ENCODE data around the gene CKAP2L.
"Not testable (repeated sequence)": the region's sequence is repeated elsewhere in the genome, so short reads cannot be mapped to it uniquely, and the experiment has no call there.

Gene CKAP2L

DNA sequence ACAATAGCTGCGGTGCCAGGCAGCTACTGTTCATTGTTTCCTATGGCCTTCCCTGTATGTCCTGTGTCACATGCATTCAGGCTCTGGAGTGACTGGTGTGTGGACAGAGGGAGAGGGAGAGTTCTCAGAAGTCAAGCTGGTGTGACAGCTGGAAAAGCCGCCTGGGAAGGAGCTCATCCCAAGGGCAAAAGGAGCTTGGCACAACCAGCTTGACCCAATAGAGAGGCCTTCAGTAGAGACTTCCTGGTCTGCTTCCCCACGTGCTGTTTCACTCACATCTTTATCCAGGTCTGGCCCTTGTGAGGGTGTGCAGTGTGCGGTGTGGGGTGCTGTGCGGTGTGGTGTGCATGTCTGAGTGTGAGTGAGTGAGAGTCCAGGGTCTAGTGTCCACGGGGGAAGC lies 54.7 kb downstream of the CKAP2L start:
- no peak for DNase-seq (ENCODE audit: low spot score)

DNA sequence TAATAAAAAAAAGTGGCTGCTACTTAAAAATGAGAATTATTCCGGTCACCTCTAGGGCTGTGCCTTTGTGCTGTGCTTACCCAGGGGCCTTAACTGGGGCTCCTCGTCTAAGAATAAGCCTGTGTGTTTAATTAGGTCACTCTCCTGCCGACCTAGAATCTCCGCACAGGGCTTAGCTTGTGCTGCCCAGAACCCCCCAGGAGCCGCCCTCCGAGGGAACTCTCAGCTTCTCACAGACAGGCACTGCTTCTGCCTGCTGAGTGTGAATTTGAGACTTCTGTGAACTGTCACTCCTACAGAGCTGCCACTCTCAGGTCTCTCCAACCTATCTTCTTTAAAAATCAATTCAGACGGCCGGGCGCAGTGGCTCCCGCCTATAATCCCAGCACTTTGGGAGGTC lies 55.4 kb downstream of the CKAP2L start:
- DNase-seq (ENCODE audit: low spot score) = no peak

DNA sequence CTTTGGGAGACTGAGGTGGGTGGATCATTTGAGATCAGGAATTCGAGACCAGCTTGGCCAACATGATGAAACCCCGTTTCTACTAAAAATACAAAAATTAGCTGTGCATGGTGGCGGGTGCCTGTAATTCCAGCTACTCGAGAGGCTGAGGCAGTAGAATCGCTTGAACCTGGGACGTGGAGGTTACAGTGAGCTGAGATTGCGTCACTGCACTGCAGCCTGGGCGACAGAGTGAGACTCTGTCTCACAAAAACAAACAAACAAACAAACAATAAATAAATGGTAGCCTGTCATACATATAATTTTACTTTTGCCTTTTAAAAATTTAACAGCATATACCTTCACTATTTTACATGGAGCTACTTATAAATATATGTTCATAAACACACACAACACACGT lies 57.5 kb downstream of the CKAP2L start:
- DNase-seq (ENCODE audit: low spot score) = not testable (repeated sequence)

DNA sequence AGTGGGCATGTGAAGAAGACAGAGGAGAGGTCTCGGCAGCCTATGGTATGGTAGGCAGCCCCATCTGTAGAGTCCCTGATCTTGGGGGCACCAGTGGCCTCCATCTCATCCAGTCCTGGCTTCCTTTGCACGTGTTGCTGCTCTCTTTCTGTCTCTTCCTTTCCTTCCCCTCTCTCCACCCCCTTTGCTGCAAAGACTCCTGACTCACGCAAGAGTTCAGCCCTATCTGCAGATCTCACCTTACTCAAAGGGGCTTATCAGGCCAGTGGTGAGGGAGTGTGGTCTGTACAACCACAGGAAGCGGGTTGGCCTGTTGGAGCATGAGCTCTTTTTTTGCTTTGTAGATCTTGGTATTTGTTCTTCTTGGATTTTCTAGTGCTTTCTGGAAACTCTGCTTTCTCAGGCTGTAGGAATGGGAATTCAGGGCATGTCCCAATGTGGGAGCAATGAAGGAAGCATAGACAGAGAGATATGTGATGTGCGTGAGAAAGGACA lies 58.2 kb downstream of the CKAP2L start:
- DNase-seq (ENCODE audit: low spot score) = no peak

DNA sequence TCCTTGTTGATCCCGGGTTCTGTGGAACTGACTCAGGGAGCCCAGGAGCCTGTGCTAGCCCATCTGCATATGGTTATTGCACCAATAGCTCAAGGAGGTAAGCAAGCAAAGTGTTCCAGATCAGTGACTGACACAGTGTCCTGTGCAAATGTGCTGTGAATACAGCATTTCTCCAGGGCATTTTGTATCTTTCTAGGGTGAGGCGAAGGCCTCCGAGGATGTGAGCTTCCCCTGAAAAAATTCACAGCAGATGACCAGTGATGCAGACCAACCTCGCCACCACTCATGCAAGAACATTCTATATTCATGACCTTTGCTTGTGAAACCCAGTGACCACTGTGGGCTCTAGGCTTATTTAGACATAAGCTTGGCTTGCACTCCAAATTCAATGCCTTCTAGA lies 58.8 kb downstream of the CKAP2L start:
- DNase-seq (ENCODE audit: low spot score) = no peak

DNA sequence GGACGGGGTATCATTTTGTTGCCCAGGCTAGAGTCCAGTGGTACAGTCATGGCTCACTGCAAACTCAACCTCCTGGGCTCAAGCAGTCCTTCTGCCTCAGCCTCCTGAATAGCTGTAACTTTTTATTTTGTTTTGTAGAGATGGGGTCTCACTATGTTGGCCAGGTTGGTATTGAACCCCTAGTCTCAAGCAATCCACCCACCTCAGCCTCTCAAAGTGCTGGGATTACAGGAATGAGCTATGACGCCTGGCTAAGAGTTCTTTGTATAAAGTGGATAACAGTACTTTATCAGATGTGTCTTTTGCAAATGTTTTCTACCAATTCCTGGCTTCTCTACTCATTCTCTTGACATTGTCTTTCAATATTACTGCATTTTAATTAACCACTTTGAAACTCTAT lies 60.7 kb downstream of the CKAP2L start:
- no peak for DNase-seq (ENCODE audit: low spot score)

DNA sequence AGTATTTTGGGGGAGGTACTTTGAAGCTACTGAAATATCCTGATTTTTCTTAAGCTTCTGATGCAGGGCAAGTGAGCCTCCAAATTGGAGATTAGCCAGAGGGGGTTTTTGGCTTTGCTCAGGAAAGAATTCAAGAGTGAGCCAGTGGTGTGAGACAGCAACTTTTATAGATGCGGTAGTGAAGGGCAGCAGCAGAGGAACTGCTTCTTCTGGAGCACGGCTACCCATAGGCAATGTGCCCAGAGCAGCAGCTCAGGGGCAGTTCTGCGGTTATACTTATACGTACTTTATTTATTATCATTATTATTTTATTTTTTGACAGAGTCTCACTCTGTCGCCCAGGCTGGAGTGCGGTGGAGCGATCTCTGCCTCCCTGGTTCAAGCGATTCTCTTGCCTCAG lies 63.4 kb downstream of the CKAP2L start:
- DNase-seq (ENCODE audit: low spot score) = no peak

DNA sequence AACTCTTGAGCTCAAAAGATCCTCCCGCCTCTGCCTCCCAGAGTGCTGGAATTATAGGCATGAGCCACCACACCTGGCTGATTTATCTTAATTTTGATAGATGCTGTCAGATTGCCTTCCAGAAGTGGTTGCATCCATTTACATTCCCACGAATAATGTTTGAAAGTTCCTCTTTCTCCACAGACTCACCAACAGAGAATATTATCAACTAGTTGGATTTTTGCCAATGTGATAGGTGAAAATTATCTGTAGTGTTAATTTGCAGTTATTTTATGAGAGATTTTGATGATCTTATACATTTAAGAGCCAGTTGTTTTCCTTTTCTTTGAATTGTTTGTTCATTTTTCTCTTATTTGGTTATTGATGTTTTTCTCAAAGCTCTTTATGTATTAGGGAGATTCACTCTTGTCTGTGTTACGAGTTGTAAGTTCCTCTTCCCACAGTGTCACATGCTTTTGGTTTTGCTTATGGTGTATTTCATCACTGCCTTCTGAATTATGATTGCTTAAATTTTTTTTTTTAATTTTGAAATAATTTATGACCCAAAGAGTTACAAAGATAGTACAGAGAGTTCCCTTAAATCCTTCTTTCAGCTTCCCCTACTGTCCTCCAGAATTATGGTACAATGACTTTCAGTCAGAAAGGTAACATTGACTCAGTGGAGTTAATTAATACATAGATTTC lies 64.3 kb downstream of the CKAP2L start:
- no peak for DNase-seq (ENCODE audit: low spot score)

DNA sequence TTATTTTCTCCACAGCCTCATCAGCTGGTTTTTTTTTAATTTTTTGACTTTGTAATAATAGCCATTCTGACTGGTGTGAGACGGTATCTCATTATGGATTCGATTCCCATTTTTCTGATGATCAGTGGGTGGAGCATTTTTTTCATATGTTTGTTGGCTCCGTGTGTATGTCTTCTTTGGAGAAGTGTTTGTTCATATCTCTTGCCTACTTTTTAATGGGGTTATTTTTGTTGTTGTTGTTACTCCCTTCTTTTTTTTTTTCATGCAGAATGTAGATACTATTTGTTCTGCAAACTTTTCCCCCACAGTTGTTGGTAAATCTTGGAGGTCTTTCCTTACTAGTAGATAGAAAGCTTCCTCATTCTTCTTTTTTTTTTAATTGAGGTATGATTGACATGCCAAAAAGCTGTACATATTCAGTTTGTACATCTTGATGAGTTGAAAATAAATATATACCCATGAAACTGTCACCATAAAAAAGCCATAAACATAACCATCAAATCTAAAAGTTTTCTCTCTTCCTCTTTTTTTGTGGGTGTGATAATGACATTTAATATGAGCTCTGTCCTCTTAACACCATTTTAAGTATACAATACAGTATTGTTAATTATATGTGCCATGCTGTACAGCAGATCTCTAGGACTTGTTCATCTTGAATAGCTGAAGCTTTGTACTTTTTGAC lies 65.4 kb downstream of the CKAP2L start:
- no peak for DNase-seq (ENCODE audit: low spot score)

DNA sequence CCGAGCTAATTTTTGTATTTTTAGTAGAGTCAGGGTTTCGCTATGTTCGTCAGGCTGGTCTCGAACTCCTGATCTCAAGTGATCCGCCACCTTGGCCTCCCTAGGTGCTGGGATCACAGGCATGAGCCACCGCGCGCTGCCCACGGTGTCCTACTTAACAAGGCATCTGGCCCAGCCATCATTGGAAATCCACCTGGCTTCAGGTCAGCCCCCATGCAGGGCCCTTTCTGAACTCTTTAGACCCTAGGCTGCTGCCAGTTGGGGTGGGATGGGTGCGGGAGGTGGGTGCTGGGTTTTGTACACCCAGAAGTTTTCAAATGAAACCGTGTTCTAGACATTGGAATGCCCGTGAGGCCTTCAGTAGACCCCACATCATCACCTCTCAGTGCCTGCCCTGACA lies 70.2 kb downstream of the CKAP2L start:
- DNase-seq (ENCODE audit: low spot score) = no peak

DNA sequence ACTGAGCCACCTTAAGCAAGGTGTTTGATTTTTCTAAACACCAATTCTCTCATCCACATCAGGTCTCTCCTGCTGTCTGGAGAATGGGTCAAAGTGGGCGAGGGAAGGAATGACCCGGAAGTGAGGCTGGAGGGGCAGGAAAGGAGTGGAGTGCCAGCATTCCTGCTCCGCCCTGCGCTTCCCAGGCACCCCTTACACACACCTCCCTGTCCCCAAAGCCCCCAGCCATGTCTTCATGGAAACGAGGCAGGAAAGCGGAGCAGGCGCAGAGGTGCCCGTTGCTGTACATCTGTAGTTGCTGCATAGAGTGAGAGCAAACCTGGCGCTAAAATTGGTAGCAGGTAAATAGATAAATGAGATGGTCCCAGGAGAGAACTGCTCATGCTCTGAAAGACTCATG lies 70.8 kb downstream of the CKAP2L start:
- no peak for DNase-seq (ENCODE audit: low spot score)

DNA sequence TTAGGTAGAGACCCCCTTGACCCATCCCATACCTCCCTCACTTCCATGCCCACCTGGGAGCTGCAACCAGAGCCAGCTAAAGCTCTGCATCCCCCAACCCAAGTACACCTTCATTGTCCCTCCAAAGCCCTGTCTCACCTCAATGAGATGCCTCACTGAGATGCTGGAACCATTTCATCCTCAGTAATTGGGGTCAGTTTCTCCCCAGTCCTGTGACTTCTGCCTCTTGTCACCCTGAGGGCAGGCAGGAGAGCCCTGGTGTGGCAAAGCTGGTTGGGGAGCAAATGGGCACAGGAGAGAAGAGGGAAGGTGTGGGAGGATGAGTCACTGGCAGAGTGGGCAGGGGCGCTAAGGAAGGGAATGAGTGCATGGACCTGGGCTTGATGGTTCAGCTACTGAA lies 71.5 kb downstream of the CKAP2L start:
- no peak for DNase-seq (ENCODE audit: low spot score)

DNA sequence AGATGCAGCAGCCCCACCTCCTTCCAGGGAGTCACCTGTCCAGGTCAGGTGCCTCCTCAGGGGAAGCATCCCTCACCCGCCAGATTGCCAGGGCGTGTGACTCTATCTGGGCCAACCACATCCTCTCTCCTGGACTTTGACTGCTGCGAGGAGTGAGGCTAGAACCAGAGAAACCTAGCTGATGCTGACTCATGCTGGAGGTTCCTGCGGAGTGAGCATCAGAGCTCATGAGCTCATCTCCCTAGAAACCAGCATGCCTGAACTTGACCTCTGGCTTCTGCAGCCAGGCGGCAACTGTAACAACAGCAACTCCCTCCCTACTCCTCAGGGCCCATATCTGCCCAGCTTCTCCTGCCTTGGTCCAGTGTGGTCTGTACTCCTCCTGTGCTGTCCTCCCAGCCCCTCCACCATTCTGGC lies 71.9 kb downstream of the CKAP2L start:
- no peak for DNase-seq (ENCODE audit: low spot score)

DNA sequence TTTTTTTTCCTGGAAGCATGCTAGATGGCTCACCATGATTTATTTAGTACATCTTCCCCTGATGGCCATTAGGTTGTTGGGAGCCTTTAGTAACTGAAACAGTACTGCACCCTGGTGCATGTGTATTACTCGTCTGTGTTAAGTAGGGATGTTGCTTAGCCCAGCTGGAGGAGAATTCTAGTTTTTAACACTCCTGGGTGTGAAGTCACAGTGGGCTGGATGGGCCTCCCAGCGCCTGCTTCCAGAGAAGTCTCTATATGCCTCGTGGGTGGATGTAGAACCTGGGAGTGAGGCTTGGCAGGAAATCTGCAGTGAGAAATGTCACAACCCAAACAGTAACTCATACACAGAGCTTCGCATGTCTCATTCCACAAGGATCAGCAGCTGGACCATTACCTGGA lies 72.5 kb downstream of the CKAP2L start:
- no peak for DNase-seq (ENCODE audit: low spot score)

DNA sequence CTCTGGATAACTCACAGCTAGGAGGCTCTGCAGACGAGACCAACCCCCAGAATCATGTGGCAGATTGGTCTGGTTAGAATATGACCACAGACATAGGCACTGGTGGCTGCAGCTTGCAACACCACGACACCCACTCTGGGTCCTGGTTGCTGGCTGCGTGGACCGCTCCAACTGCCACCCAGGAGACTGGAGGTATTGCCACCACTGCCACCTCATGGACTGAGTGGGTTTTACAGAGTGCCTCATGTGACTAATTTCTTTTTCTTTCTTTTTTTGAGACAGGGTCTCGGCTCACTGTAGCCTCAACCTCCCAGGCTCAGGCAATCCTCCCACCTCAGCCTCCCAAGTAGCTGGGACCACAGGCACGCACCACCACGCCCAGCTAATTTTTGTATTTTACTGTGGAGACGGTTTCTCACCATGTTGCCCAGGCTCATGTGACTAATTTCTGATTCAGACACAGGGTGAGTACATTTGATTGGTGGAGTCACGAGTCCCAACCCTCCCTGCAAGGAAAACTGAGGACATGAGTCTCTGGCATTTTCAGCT lies 73.5 kb downstream of the CKAP2L start:
- DNase-seq (ENCODE audit: low spot score) = peak; percentile 34

DNA sequence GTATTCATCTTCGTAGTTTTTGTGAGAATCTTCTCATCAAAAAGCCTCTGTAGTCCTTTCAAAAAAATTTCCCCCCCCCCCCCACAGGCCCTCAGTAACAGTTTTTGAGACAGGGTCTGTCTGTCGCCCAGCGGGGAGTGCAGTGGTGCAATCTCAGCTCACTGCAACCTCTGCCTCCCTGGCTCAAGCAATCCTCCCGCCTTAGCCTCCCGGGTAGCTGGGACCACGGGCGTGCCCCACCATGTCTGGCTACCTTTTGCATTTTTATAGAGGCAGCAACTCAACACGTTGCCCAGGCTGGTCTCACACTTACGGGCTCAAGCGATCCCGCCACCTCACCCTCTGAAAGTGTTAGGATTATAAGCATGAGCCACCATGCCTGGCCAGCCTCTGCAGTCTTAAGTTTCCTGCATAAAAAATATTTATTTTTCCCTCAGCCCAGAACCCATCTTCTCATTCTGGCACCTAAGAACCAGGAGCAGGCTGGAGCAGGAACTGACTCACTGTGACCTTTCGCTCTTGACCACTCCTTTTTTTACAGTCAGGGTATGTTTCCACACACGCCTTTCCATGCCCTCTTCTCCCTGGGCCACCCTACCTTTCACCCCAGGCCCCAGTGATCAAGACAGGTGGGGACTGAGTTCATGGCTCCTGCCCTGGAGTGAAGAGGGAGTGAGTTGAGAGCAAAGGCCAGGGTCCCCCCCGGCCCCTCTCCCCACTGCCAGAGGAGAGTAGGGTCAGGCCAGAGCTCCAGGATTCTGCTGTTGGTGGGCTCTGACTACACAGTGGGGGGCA lies 76.1 kb downstream of the CKAP2L start:
- DNase-seq (ENCODE audit: low spot score) = no peak

DNA sequence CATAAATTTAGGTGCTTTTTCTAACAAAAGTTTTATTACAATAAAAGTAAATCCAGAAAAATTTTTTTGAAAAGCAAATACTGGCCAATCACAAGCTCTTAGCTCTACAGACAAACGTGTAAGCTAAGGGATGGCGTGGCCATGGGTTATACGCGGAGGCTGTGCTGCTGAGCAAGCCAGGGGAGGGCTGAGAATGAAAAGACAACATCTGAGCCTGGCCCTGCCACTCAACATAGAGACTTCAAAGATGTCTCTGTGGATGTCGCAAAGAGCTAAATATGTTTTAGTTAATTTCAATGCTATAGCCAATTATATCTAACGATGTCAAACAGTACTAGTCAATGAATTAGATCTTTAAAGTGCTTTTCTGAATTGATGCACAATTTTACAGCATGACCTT lies 76.9 kb downstream of the CKAP2L start:
- no peak for DNase-seq (ENCODE audit: low spot score)

Measured in putamen (tissue), 1 donor.